ENCODE results near the gene STAT6.

Gene STAT6

GRCh38 chr12:57146092-57146491 is 34.9 kb upstream of the STAT6 start:
- no peak for DNase-seq

GRCh38 chr12:57145460-57146059 is 34.4 kb upstream of the STAT6 start:
- DNase-seq = no peak

- no peak for DNase-seq
These were observed 32.3 kb upstream of the STAT6 start for GRCh38 chr12:57143454-57143853.

- no peak for DNase-seq
These were observed 31.6 kb upstream of the STAT6 start for GRCh38 chr12:57142727-57143126.

GRCh38 chr12:57142121-57142520 is 31.0 kb upstream of the STAT6 start:
- no peak for DNase-seq

- no peak for DNase-seq
These were observed 30.1 kb upstream of the STAT6 start for GRCh38 chr12:57141249-57141648.

- no peak for DNase-seq
These were observed 28.9 kb upstream of the STAT6 start for GRCh38 chr12:57139796-57140649.

- DNase-seq = no peak
These were observed 27.5 kb upstream of the STAT6 start for GRCh38 chr12:57138526-57139272.

- no peak for DNase-seq
These were observed 24.6 kb upstream of the STAT6 start for GRCh38 chr12:57135527-57136326.

GRCh38 chr12:57134949-57135348 is 23.8 kb upstream of the STAT6 start:
- no peak for DNase-seq

GRCh38 chr12:57133916-57134315 is 22.8 kb upstream of the STAT6 start:
- no peak for DNase-seq

- no peak for DNase-seq
These were observed 21.9 kb upstream of the STAT6 start for GRCh38 chr12:57133013-57133569.

- no peak for DNase-seq
These were observed 21.0 kb upstream of the STAT6 start for GRCh38 chr12:57131896-57132744.

GRCh38 chr12:57130941-57131340 is 19.8 kb upstream of the STAT6 start:
- DNase-seq = no peak

- no peak for DNase-seq
These were observed 18.7 kb upstream of the STAT6 start for GRCh38 chr12:57129889-57130288.

GRCh38 chr12:57129321-57129842 is 18.2 kb upstream of the STAT6 start:
- no peak for DNase-seq

GRCh38 chr12:57128519-57129247 is 17.5 kb upstream of the STAT6 start:
- no peak for DNase-seq

- peak; percentile 68 to 69 for DNase-seq
These were observed 16.8 kb upstream of the STAT6 start, which contains the start of gene LRP1 for GRCh38 chr12:57127726-57128518. TSS of gene LRP1 (plus strand) at chr12:57128483. CDS start at chr12:57128965, 482 bp downstream.

- peak; percentile 18 to 33 for DNase-seq
These were observed 16.1 kb upstream of the STAT6 start for GRCh38 chr12:57127101-57127725.
